GM23338 (cell line): ENCODE results near the gene SMAD9. TPM values are rescaled to one million over a fixed set of nuclear protein-coding genes. Genes with fewer than 3 reads are reported as not detected.
A peak's percentile ranks its signal among the peaks of the same experiment; 100 is the strongest.

Experiments used
- ATAC-seq: fragments of 200-7000 bp; cut with Tn5 transposase; 3 replicates; pipeline ENCODE4 v1.9.1; 2020
- DNase-seq: peaks from one replicate; pipeline ENCODE4 v3.0.0-alpha.2; 2015; ENCODE audit warnings: low spot score
- H2AFZ ChIP-seq: fragments of 200-600 bp; sonication (generic); 2 replicates; pipeline ENCODE4 v1.8.0; 2016; ENCODE audit warnings: antibody characterized with exemption, mild to moderate bottlenecking, moderate library complexity
- H3F3A ChIP-seq: fragments of 200-600 bp; sonication (generic); replicated peaks from 2 replicates; pipeline ENCODE4 v1.8.0; 2017; ENCODE audit warnings: antibody characterized with exemption, mixed run types, low read depth
- H3K27ac ChIP-seq: fragments of 200-600 bp; sonication (generic); 2 replicates; pipeline ENCODE4 v1.6.1; 2016; ENCODE audit warnings: low read depth
- H3K27me3 ChIP-seq: fragments of 200-600 bp; sonication (generic); 2 replicates; pipeline ENCODE4 v1.8.0; 2016; ENCODE audit warnings: mild to moderate bottlenecking, mixed run types, moderate library complexity; ENCODE audit not compliant: insufficient read depth
- H3K36me3 ChIP-seq: fragments of 200-600 bp; sonication (generic); 2 replicates; pipeline ENCODE4 v1.8.0; 2016; ENCODE audit warnings: mild to moderate bottlenecking; ENCODE audit not compliant: insufficient read depth
- H3K4me1 ChIP-seq: fragments of 200-600 bp; sonication (generic); 2 replicates; pipeline ENCODE4 v1.8.0; 2016; ENCODE audit warnings: mild to moderate bottlenecking, moderate library complexity; ENCODE audit not compliant: insufficient read depth
- H3K4me2 ChIP-seq: fragments of 200-600 bp; sonication (generic); 2 replicates; pipeline ENCODE4 v1.7.1; 2017; ENCODE audit warnings: mixed run types
- H3K4me3 ChIP-seq: fragments of 200-600 bp; sonication (generic); 2 replicates; pipeline ENCODE4 v1.6.1; 2016; ENCODE audit warnings: mixed run types
- H3K79me2 ChIP-seq: fragments of 200-600 bp; sonication (generic); replicated peaks from 2 replicates; pipeline ENCODE4 v1.8.0; 2017; ENCODE audit warnings: mild to moderate bottlenecking; ENCODE audit not compliant: insufficient read depth
- H3K9me2 ChIP-seq: fragments of 200-600 bp; sonication (generic); 2 replicates; pipeline ENCODE4 v1.8.0; 2017; ENCODE audit not compliant: insufficient read depth
- H4K20me1 ChIP-seq: fragments of 200-600 bp; sonication (generic); replicated peaks from 2 replicates; pipeline ENCODE4 v1.8.0; 2017; ENCODE audit warnings: mild to moderate bottlenecking; ENCODE audit not compliant: insufficient read depth
- H3K27ac Mint-ChIP-seq: 2 replicates; pipeline ENCODE4 v1.8.0; 2020; ENCODE audit warnings: inconsistent platforms, mild to moderate bottlenecking, moderate library complexity, mixed read lengths
- H3K27me3 Mint-ChIP-seq: 3 replicates; pipeline ENCODE4 v1.8.0; 2022; ENCODE audit warnings: low read depth, mild to moderate bottlenecking, moderate library complexity, mixed read lengths, inconsistent platforms; ENCODE audit not compliant: insufficient read depth, poor library complexity
- H3K36me3 Mint-ChIP-seq: 3 replicates; pipeline ENCODE4 v1.8.0; 2021; ENCODE audit warnings: low read depth, mild to moderate bottlenecking, inconsistent platforms, moderate library complexity, mixed read lengths
- H3K4me1 Mint-ChIP-seq: 3 replicates; pipeline ENCODE4 v1.8.0; 2020; ENCODE audit warnings: mild to moderate bottlenecking, inconsistent platforms, mixed read lengths
- H3K4me3 Mint-ChIP-seq: 3 replicates; pipeline ENCODE4 v1.8.0; 2021; ENCODE audit warnings: moderate library complexity, mild to moderate bottlenecking, inconsistent platforms, mixed read lengths
- H3K9me3 Mint-ChIP-seq: 3 replicates; pipeline ENCODE4 v1.8.0; 2020; ENCODE audit warnings: moderate library complexity, mild to moderate bottlenecking, inconsistent platforms, mixed read lengths
- CREB1 ChIP-seq: fragments of 250-450 bp; sonication (Bioruptor Pico); IDR thresholded peaks from 2 replicates; pipeline ENCODE4 v1.5.0; 2020; ENCODE audit warnings: low read depth, mild to moderate bottlenecking, moderate library complexity
- CTCF ChIP-seq, 2 experiments: fragments of 200-600 bp in 1 of 2; sonication (generic) in 1 of 2; conservative IDR thresholded peaks; 2 replicates each; pipeline versions ENCODE4 v1.5.1 to v1.6.1; 2016 to 2017; ENCODE audit warnings: antibody characterized with exemption in 2 of 2, low read depth in 2 of 2, mild to moderate bottlenecking in 2 of 2, moderate library complexity in 1 of 2
- ETS1 ChIP-seq: IDR thresholded peaks from 2 replicates; pipeline ENCODE4 v1.6.1; 2016; ENCODE audit warnings: antibody characterized with exemption
- EZH2 ChIP-seq: fragments of 200-600 bp; sonication (generic); IDR thresholded peaks from one replicate; pipeline ENCODE4 v1.8.0; 2017; ENCODE audit warnings: antibody characterized with exemption, mild to moderate bottlenecking, low read depth; ENCODE audit not compliant: unreplicated experiment
- EZH2phosphoT487 ChIP-seq: fragments of 200-600 bp; sonication (generic); IDR thresholded peaks from one replicate; pipeline ENCODE4 v1.8.1; 2018; ENCODE audit warnings: antibody characterized with exemption; ENCODE audit not compliant: unreplicated experiment
- JUNB ChIP-seq: IDR thresholded peaks from one replicate; pipeline ENCODE4 v1.6.1; 2016; ENCODE audit warnings: antibody characterized with exemption; ENCODE audit not compliant: unreplicated experiment
- NANOG ChIP-seq: IDR thresholded peaks from 2 replicates; pipeline ENCODE4 v1.6.1; 2016; ENCODE audit warnings: antibody characterized with exemption, borderline replicate concordance
- POLR2AphosphoS5 ChIP-seq: IDR thresholded peaks from 2 replicates; pipeline ENCODE4 v1.6.1; 2016; ENCODE audit warnings: antibody characterized with exemption, low read depth
- REST ChIP-seq: IDR thresholded peaks from one replicate; pipeline ENCODE4 v1.6.1; 2018; ENCODE audit warnings: antibody characterized with exemption; ENCODE audit not compliant: unreplicated experiment
- STAT1 ChIP-seq: IDR thresholded peaks from one replicate; pipeline ENCODE4 v1.6.1; 2016; ENCODE audit warnings: antibody characterized with exemption; ENCODE audit not compliant: unreplicated experiment
- ZNF114 ChIP-seq: fragments of 250-450 bp; sonication (Bioruptor Pico); IDR thresholded peaks from 2 replicates; pipeline ENCODE4 v1.5.0; 2020; ENCODE audit warnings: mild to moderate bottlenecking, moderate library complexity
- ZNF331 ChIP-seq: fragments of 250-450 bp; sonication (Bioruptor Pico); IDR thresholded peaks from 2 replicates; pipeline ENCODE4 v1.5.0; 2020; ENCODE audit warnings: low read depth, mild to moderate bottlenecking, moderate library complexity
- polyA plus RNA-seq: library from polyadenylated mRNA; unstranded; fragments of >200 nt; fragmentation: Nextera tagmentation; extraction: Ambion mirVana; gene quantifications from 2 replicates; pipeline ENCODE4 v1.2.1, GENCODE V29; 2016
- total RNA-seq: library from RNA; depleted of rRNA; stranded (reverse); fragments of >200 nt; shearing (Covaris generic); gene quantifications from 2 replicates; pipeline ENCODE4 v1.2.3, GENCODE V29; 2014

Gene SMAD9
- total and polyA plus RNA-seq, 2 experiments from 2014 or later: 0.95 to 1.3 TPM

GRCh38 chr13:36888645-36889044, 31.4 kb downstream of the SMAD9 start:
- Histone ChIP-seq H3K27me3 (no peaks in the 10 kb centered on the region), H3K36me3 (no peaks in the 10 kb centered on the region), H3K27ac (no peak overlapping the region), H2AFZ (peak overlapping the region; percentile 88; the same call in 1 of the 2 replicates), H3F3A (no peaks in the 10 kb centered on the region), H3K4me3 (no peak overlapping the region), H3K4me1 (peaks cover 10% of the 10 kb centered on the region), H4K20me1 (no peaks in the 10 kb centered on the region), H3K4me2 (0 out of 2 replicates have a peak overlapping the region, but pooled peaks have one; percentile 69), H3K9me2 (no peaks in the 10 kb centered on the region), H3K79me2 (no peaks in the 10 kb centered on the region)
- no peaks in the 10 kb centered on the region for H3K9me3 Mint-ChIP-seq
- no peak for TF ChIP-seq EZH2phosphoT487
- TF ChIP-seq EZH2: no peak
- no peak for TF ChIP-seq NANOG
- no peak for TF ChIP-seq CTCF (conservative IDR thresholded peaks at IDR 0.05; ENCODE audit: low read depth in 2 of 2)
- ATAC-seq (no peak), DNase-seq (no peak)
- peaks cover 20% of the 10 kb centered on the region for H3K4me1 Mint-ChIP-seq
- H3K27ac Mint-ChIP-seq: no peak overlapping the region
- H3K27me3 Mint-ChIP-seq: no peaks in the 10 kb centered on the region
- H3K4me3 Mint-ChIP-seq: no peak overlapping the region
- no peaks in the 10 kb centered on the region; the same call in 2 of the 3 replicates for H3K36me3 Mint-ChIP-seq

GRCh38 chr13:36887758-36888521, 32.1 kb downstream of the SMAD9 start:
- H3K27ac ChIP-seq: no peak overlapping the region
- H3K36me3 ChIP-seq: no peaks in the 10 kb centered on the region
- H4K20me1 ChIP-seq: no peaks in the 10 kb centered on the region
- no peaks in the 10 kb centered on the region for H3F3A ChIP-seq
- Mint-ChIP-seq H3K27me3 (no peaks in the 10 kb centered on the region), H3K4me1 (peaks cover 22% of the 10 kb centered on the region), H3K4me3 (peak overlapping the region; percentile 11), H3K27ac (0 out of 2 replicates have a peak overlapping the region, but pooled peaks have one; percentile 0), H3K36me3 (no peaks in the 10 kb centered on the region; the same call in 2 of the 3 replicates), H3K9me3 (no peaks in the 10 kb centered on the region)
- H3K27me3 ChIP-seq: no peaks in the 10 kb centered on the region
- no peaks in the 10 kb centered on the region for H3K9me2 ChIP-seq
- peak overlapping the region; percentile 69 for H3K4me2 ChIP-seq
- peaks cover 10% of the 10 kb centered on the region for H3K4me1 ChIP-seq
- DNase-seq (peak; percentile 31), ATAC-seq (peak; percentile 87)
- TF ChIP-seq ZNF331 (no peak), REST (no peak), ETS1 (no peak), ZNF114 (CRISPR knock-in tag) (no peak), CREB1 (no peak), JUNB (no peak), NANOG (no peak), POLR2AphosphoS5 (no peak), CTCF (conservative IDR thresholded peaks at IDR 0.05; ENCODE audit: low read depth in 2 of 2) (no peak), STAT1 (no peak)
- no peaks in the 10 kb centered on the region for H3K79me2 ChIP-seq
- H2AFZ ChIP-seq: peak overlapping the region; percentile 88
- H3K4me3 ChIP-seq: no peak overlapping the region
